GM23338 (cell line): ENCODE data around the gene TAF13.

ENCODE experiments used
- TF ChIP-seq, protein P1 (sequence below): IDR thresholded peaks from one replicate; pipeline ENCODE4 v1.6.1; 2018; ENCODE audit warnings: antibody characterized with exemption; ENCODE audit not compliant: unreplicated experiment
- TF ChIP-seq, protein P2 (sequence below), 2 experiments: fragments of 200-600 bp in 1 of 2; sonication (generic) in 1 of 2; conservative IDR thresholded peaks; 2 replicates each; pipeline versions ENCODE4 v1.5.1 to v1.6.1; 2016 to 2017; ENCODE audit warnings: antibody characterized with exemption in 2 of 2, low read depth in 2 of 2, mild to moderate bottlenecking in 2 of 2, moderate library complexity in 1 of 2

GRCh38 chr1:109107785-109108184 lies 32.0 kb upstream of the TAF13 start:
- TF ChIP-seq, protein P1, sequence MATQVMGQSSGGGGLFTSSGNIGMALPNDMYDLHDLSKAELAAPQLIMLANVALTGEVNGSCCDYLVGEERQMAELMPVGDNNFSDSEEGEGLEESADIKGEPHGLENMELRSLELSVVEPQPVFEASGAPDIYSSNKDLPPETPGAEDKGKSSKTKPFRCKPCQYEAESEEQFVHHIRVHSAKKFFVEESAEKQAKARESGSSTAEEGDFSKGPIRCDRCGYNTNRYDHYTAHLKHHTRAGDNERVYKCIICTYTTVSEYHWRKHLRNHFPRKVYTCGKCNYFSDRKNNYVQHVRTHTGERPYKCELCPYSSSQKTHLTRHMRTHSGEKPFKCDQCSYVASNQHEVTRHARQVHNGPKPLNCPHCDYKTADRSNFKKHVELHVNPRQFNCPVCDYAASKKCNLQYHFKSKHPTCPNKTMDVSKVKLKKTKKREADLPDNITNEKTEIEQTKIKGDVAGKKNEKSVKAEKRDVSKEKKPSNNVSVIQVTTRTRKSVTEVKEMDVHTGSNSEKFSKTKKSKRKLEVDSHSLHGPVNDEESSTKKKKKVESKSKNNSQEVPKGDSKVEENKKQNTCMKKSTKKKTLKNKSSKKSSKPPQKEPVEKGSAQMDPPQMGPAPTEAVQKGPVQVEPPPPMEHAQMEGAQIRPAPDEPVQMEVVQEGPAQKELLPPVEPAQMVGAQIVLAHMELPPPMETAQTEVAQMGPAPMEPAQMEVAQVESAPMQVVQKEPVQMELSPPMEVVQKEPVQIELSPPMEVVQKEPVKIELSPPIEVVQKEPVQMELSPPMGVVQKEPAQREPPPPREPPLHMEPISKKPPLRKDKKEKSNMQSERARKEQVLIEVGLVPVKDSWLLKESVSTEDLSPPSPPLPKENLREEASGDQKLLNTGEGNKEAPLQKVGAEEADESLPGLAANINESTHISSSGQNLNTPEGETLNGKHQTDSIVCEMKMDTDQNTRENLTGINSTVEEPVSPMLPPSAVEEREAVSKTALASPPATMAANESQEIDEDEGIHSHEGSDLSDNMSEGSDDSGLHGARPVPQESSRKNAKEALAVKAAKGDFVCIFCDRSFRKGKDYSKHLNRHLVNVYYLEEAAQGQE, result no peak
- TF ChIP-seq, protein P2, sequence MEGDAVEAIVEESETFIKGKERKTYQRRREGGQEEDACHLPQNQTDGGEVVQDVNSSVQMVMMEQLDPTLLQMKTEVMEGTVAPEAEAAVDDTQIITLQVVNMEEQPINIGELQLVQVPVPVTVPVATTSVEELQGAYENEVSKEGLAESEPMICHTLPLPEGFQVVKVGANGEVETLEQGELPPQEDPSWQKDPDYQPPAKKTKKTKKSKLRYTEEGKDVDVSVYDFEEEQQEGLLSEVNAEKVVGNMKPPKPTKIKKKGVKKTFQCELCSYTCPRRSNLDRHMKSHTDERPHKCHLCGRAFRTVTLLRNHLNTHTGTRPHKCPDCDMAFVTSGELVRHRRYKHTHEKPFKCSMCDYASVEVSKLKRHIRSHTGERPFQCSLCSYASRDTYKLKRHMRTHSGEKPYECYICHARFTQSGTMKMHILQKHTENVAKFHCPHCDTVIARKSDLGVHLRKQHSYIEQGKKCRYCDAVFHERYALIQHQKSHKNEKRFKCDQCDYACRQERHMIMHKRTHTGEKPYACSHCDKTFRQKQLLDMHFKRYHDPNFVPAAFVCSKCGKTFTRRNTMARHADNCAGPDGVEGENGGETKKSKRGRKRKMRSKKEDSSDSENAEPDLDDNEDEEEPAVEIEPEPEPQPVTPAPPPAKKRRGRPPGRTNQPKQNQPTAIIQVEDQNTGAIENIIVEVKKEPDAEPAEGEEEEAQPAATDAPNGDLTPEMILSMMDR (conservative IDR thresholded peaks at IDR 0.05; ENCODE audit: low read depth in 2 of 2), result no peak
